Measurements from ENCODE around the gene ZSWIM1. TPM values are rescaled to one million over a fixed set of nuclear protein-coding genes. Genes with fewer than 3 reads are reported as not detected.

Gene ZSWIM1
- 12.6 and 13.3 TPM in 2 replicates for total RNA-seq
- long read RNA-seq, partial matches to known transcripts, result 2 of 2 reads
- long read RNA-seq, other reads (novel, unspliced or antisense), result 0 of 2 reads

DNA sequence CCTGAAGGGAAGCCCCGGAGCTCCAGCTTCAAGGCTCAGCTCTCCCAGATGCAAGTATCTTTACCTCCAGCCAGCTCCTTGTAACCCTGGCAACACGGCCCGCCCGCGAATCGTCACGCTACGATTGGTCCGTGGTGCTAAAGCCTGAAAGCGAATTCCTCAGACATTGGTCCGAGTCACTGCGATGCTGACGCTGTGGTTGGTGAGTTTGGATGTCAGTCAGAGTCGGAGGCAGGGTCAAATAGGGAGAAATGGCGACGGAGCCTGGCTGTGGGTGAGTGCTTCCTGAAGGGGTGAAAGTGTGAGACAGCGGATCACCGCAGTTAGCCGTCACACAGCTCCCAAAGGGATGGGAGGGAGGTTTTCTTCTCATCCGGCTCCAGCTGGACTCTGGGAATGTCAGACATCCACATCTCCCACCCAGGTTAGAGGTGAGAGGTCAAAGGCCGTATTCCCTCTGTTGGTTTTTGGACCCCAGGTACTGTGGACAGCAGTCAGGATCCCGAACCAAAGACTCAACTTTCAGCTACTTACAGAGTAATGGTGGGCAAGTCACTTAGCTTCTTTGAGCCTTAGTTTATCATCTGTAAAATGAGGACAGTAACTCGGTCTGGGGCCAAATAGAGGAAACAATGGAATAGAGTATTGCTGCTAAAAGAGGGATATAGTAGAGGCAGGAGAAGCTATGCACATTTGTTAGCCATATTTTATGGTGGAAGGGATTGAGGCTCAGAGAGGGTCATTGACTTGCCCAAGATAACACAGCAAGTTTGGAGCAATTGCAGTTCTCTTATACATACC, at the start of gene ZSWIM1:
Gene ZSWIM1 (plus strand): TSS at position 240 of the 801 bp plus-strand sequence. CDS start 1,366 bp downstream, outside the sequence.
- peaks cover 24% of the 10 kb centered on the region for H3K4me1 Mint-ChIP-seq (ENCODE audit: unreplicated experiment)
- no peaks in the 10 kb centered on the region for H3K9me3 Mint-ChIP-seq (ENCODE audit: unreplicated experiment)

DNA sequence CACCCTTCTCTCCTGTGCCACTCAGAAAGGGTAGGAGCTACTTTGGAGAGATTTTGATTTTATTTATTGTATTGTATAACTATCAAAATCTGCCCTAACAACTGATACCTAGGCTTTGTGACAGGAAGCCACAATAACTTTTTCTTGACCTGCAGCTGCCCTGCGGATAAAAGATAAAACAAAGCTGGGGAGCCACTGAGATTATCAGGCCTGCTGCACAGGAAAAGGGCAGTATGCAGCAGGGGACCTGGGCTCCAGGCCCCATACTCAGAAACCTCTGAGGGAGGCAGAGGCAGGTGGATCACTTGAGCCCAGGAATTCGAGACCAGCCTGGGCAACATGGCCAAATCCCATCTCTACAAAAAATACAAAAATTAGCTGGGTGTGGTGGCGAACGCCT, 48.4 kb upstream of the ZSWIM1 start:
- DNase-seq (ENCODE audit: extremely low spot score, unreplicated experiment), result no peak
- Mint-ChIP-seq H3K9me3 (ENCODE audit: unreplicated experiment) (no peaks in the 10 kb centered on the region), H3K4me3 (ENCODE audit: unreplicated experiment) (peak overlapping the region; percentile 85), H3K27ac (ENCODE audit: unreplicated experiment) (peak overlapping the region; percentile 95), H3K27me3 (ENCODE audit: unreplicated experiment) (no peaks in the 10 kb centered on the region), H3K36me3 (ENCODE audit: unreplicated experiment) (peaks cover 2% of the 10 kb centered on the region), H3K4me1 (ENCODE audit: unreplicated experiment) (peaks cover 51% of the 10 kb centered on the region)
- TF ChIP-seq, protein P1, sequence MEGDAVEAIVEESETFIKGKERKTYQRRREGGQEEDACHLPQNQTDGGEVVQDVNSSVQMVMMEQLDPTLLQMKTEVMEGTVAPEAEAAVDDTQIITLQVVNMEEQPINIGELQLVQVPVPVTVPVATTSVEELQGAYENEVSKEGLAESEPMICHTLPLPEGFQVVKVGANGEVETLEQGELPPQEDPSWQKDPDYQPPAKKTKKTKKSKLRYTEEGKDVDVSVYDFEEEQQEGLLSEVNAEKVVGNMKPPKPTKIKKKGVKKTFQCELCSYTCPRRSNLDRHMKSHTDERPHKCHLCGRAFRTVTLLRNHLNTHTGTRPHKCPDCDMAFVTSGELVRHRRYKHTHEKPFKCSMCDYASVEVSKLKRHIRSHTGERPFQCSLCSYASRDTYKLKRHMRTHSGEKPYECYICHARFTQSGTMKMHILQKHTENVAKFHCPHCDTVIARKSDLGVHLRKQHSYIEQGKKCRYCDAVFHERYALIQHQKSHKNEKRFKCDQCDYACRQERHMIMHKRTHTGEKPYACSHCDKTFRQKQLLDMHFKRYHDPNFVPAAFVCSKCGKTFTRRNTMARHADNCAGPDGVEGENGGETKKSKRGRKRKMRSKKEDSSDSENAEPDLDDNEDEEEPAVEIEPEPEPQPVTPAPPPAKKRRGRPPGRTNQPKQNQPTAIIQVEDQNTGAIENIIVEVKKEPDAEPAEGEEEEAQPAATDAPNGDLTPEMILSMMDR (IDR thresholded peaks at IDR 0.05), result no peak

More for the DNA sequence above, at the start of gene ZSWIM1:
- H3K36me3 Mint-ChIP-seq (ENCODE audit: unreplicated experiment), result peaks cover 16% of the 10 kb centered on the region
- H3K4me3 Mint-ChIP-seq (ENCODE audit: unreplicated experiment), result peak within 1 kb of the TSS; percentile 90
- H3K27ac Mint-ChIP-seq (ENCODE audit: unreplicated experiment), result peak within 1 kb of the TSS; percentile 93
- TF ChIP-seq, protein P1 (IDR thresholded peaks at IDR 0.05), result no peak
- no peaks in the 10 kb centered on the region for H3K27me3 Mint-ChIP-seq (ENCODE audit: unreplicated experiment)
- peak; percentile 99 for DNase-seq (ENCODE audit: extremely low spot score, unreplicated experiment)

DNA sequence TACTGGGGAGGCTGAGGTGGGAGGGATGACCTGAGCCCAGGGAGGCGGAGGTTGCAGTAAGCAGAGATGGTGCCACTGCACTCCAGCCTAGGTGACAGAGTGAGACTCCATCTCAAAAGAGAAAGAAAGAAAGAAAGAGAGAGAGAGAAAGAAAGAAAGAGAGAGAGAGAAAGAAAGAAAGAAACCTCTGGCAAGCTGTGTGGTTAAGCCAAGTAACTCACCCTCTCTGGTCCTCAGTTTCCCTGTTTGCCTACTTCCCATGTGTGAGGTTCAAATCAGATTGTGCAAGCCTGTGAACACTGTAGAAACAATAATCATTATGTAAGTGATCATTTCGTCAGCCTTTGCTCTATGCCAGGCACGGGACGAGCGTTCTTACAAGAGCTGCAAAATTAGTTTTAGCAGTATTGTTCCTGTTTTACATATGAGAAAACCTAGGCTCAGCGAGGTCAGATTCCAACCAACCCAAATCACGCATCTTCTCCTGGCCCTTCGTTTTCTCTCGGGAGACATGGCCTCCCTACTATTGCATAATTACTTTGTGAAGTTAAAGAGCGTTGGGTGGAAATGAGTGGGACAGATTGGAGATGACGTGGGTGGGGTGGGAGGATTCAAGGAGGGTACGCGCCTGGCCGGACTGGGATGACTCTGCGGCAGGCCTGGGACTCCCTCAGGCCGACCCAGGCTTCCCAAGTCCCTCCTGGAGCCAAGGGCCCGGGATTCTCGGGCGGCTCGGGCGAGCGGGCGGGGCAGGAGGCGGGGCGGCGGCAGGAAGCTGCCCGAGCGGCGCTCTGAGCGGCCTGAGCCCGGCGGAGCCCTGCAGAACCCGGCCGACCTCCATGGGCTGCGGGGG, 47.8 kb upstream of the ZSWIM1 start, which contains the start of gene SNX21:
Gene SNX21 (plus strand): TSS at position 770 of the 853 bp plus-strand sequence. CDS start 121 bp downstream, outside the sequence.
- TF ChIP-seq, protein P1 (IDR thresholded peaks at IDR 0.05), result no peak
- peak; percentile 92 for DNase-seq (ENCODE audit: extremely low spot score, unreplicated experiment)
- peaks cover 46% of the 10 kb centered on the region for H3K4me1 Mint-ChIP-seq (ENCODE audit: unreplicated experiment)
- peak within 1 kb of the TSS; percentile 85 for H3K4me3 Mint-ChIP-seq (ENCODE audit: unreplicated experiment)
- H3K36me3 Mint-ChIP-seq (ENCODE audit: unreplicated experiment), result peaks cover 2% of the 10 kb centered on the region
- no peaks in the 10 kb centered on the region for H3K27me3 Mint-ChIP-seq (ENCODE audit: unreplicated experiment)
- H3K9me3 Mint-ChIP-seq (ENCODE audit: unreplicated experiment), result no peaks in the 10 kb centered on the region
- peak within 1 kb of the TSS; percentile 95 for H3K27ac Mint-ChIP-seq (ENCODE audit: unreplicated experiment)

DNA sequence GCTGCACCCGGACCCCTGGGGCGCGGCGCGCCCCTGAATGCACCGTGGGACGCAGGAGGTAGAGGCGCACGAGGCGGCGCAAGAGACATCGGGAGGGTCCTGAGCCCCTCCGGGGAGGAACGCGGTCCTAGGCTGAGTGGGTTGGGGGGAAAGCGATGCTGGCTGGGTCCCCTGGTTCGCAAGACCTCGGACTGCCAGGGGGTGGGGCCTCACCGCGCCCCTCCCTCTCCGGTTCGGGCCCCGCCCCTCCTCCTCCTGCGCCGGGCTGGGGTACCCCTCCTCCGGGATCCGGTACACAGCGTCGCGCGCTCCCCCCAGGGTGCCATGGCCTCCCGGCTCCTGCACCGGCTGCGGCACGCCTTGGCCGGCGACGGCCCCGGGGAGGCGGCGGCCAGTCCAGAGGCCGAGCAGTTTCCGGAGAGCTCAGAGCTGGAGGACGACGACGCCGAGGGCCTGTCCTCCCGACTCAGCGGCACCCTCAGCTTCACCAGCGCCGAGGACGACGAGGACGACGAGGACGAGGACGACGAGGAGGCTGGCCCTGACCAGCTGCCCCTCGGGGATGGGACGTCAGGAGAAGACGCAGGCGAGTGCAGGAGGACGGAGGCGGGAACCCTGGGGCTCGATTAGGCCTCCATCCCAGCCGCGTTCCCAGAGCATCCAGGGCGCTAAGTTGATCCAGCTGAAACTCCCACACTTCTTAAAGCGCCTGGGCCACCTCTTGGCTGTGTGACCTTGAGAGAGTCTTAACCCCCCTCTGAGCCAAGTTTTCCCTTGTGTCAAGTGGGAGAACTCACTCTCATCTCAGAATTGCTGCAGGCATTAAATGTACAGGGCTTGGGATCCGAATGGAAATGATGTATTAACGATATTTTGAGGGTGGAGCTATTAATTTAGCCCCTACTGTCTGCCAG, 46.9 kb upstream of the ZSWIM1 start:
- H3K36me3 Mint-ChIP-seq (ENCODE audit: unreplicated experiment), result peaks cover 2% of the 10 kb centered on the region
- peak; percentile 90 for DNase-seq (ENCODE audit: extremely low spot score, unreplicated experiment)
- H3K27ac Mint-ChIP-seq (ENCODE audit: unreplicated experiment), result peak overlapping the region; percentile 68
- TF ChIP-seq, protein P1 (IDR thresholded peaks at IDR 0.05), result no peak
- no peaks in the 10 kb centered on the region for H3K9me3 Mint-ChIP-seq (ENCODE audit: unreplicated experiment)
- peak overlapping the region; percentile 85 for H3K4me3 Mint-ChIP-seq (ENCODE audit: unreplicated experiment)
- H3K27me3 Mint-ChIP-seq (ENCODE audit: unreplicated experiment), result no peaks in the 10 kb centered on the region
- H3K4me1 Mint-ChIP-seq (ENCODE audit: unreplicated experiment), result peaks cover 39% of the 10 kb centered on the region
